Adrenal gland (tissue), 12 donors: ENCODE measurements around the gene NCMAP. TPM values are rescaled to one million over a fixed set of nuclear protein-coding genes. Genes with fewer than 3 reads are reported as not detected.
"Not testable (repeated sequence)": the region's sequence is repeated elsewhere in the genome, so short reads cannot be mapped to it uniquely, and the experiment has no call there.

ENCODE experiments used
- DNase-seq, 7 donors: peaks; one replicate each; pipeline ENCODE4 v3.0.0-alpha.2; 2019 to 2020
- H3K27ac ChIP-seq, 5 donors: fragments of 200-600 bp; sonication (generic) in 4 of 5; 1 replicate in 3 of 5; 2 replicates in 2 of 5; pipeline versions ENCODE4 v1.5.1 to v1.8.0; 2016 to 2020; ENCODE audit warnings: mild to moderate bottlenecking in 1 of 5
- H3K27me3 ChIP-seq: fragments of 200-600 bp; 2 replicates; pipeline ENCODE4 v1.8.0; 2021
- H3K36me3 ChIP-seq, 2 donors: fragments of 200-600 bp; replicated peaks in 1 of 2; 1 replicate in 1 of 2; 2 replicates in 1 of 2; pipeline versions ENCODE4 v1.5.1 to v1.8.0; 2018 to 2022
- H3K4me1 ChIP-seq, 2 donors: fragments of 200-600 bp; replicated peaks in 1 of 2; 1 replicate in 1 of 2; 2 replicates in 1 of 2; pipeline versions ENCODE4 v1.5.1 to v1.8.0; 2018 to 2021
- H3K4me3 ChIP-seq, 4 donors: fragments of 200-600 bp; sonication (generic) in 3 of 4; one replicate each; pipeline ENCODE4 v1.5.1; 2016 to 2018
- H3K9me3 ChIP-seq, 3 donors: fragments of 200-600 bp; sonication (generic) in 1 of 3; replicated peaks in 1 of 3; 1 replicate in 2 of 3; 2 replicates in 1 of 3; pipeline versions ENCODE4 v1.5.1 to v1.8.0; 2016 to 2021
- CTCF ChIP-seq, 6 experiments: fragments of 450-650 bp in 4 of 6; fragments of 200-600 bp in 2 of 6; sonication (generic) in 1 of 6; IDR thresholded peaks; 1 replicate in 5 of 6; 2 replicates in 1 of 6; pipeline versions ENCODE4 v1.5.1 to v1.8.0; 2016 to 2021; ENCODE audit warnings: antibody characterized with exemption in 6 of 6, mild to moderate bottlenecking in 2 of 6, moderate library complexity in 1 of 6
- POLR2A ChIP-seq, 2 donors: fragments of 450-650 bp; IDR thresholded peaks; one replicate each; pipeline ENCODE4 v1.6.1; 2017; ENCODE audit warnings: antibody characterized with exemption in 2 of 2, mild to moderate bottlenecking in 2 of 2, moderate library complexity in 1 of 2
- WGBS, 4 donors: extraction: QIAGEN DNeasy Blood & Tissue Kit in 2 of 4; methylation state at CpG; one replicate each; pipeline versions ENCODE4 v1.1.5 to v1.1.7; 2013 to 2017; 5-methylcytosine and 5-hydroxymethylcytosine counted together
- intact Hi-C, 2 donors: fragments of 100-400 bp; cut with DNase I; formaldehyde crosslinking; loops; one replicate each; pipeline versions ENCODE4 v1.14.1 to v1.15.0; 2022 to 2023
- polyA plus RNA-seq, 3 donors: library from polyadenylated mRNA; stranded (reverse); fragments of 200-250 nt in 2 of 3; fragments of 350-450 nt in 1 of 3; fragmentation: Illumina TruSeq in 1 of 3; extraction: RNeasy Lipid Tissue Mini Kit (QIAGEN cat#74804) in 1 of 3; gene quantifications; one replicate each; pipeline ENCODE4 v1.2.3, GENCODE V29; 2013 to 2014
- total RNA-seq, 9 donors: library from RNA; depleted of rRNA in 4 of 9; stranded (reverse); fragments of >200 nt in 4 of 9; fragments of 120-200 nt in 1 of 9; fragmentation: NEBNext Ultra II Directional in 1 of 9; extraction: Animal tissue kit (Norgen Biotek cat#: 25700) in 1 of 9; gene quantifications; one replicate each; pipeline versions ENCODE4 v1.1.0 to v1.2.4, GENCODE V29; 2013 to 2023
- donor health status: healthy with polysubstance abuse.
- donor health status: Bipolar disorder and iron deficiency.
- donor health status: DM: yes; HTN: yes; CAD: no.
- donor health status: DM: no; HTN: no; CAD: no.
- donor health status: DM: no; HTN: no; CAD: no.
- donor health status: DM: yes; HTN: yes; CAD: no.

Gene NCMAP
- total and polyA plus RNA-seq, 12 donors = under 0.01 to 0.27 (median 0.09) TPM; not detected in 7

GRCh38 chr1:24525606-24526005, 30.3 kb upstream of the NCMAP start:
- no peak for TF ChIP-seq POLR2A (IDR thresholded peaks at IDR 0.05)
- no peak for TF ChIP-seq CTCF (IDR thresholded peaks at IDR 0.05)

GRCh38 chr1:24526045-24526444, 29.8 kb upstream of the NCMAP start:
- 69 to 82% (median 79%) methylated on average over 7 of the region's 7 CpGs for WGBS, 4 donors
- intact Hi-C loops = no loop called here
- no peaks in the 10 kb centered on the region for H3K9me3 ChIP-seq
- no peaks in the 10 kb centered on the region for H3K27me3 ChIP-seq
- H3K4me3 ChIP-seq = no peak overlapping the region
- no peak overlapping the region for H3K27ac ChIP-seq
- no peak for DNase-seq
- H3K36me3 ChIP-seq = no peaks in the 10 kb centered on the region
- TF ChIP-seq POLR2A (IDR thresholded peaks at IDR 0.05) (no peak), CTCF (IDR thresholded peaks at IDR 0.05) (no peak)
- no peaks in the 10 kb centered on the region for H3K4me1 ChIP-seq

More at GRCh38 chr1:24525606-24526005, 30.3 kb upstream of the NCMAP start:
- DNase-seq = no peak
- H3K9me3 ChIP-seq = no peaks in the 10 kb centered on the region
- no peak overlapping the region for H3K4me3 ChIP-seq
- intact Hi-C loops = no loop called here
- H3K27ac ChIP-seq = no peak overlapping the region
- no peaks in the 10 kb centered on the region for H3K4me1 ChIP-seq
- no peaks in the 10 kb centered on the region for H3K36me3 ChIP-seq
- no peaks in the 10 kb centered on the region for H3K27me3 ChIP-seq
- WGBS, 4 donors = 73 to 85% (median 77%) methylated on average over 6 of the region's 6 CpGs

- H3K9me3 ChIP-seq = no peaks in the 10 kb centered on the region
- no peak overlapping the region for H3K4me3 ChIP-seq
- no peaks in the 10 kb centered on the region for H3K4me1 ChIP-seq
- no peaks in the 10 kb centered on the region for H3K36me3 ChIP-seq
- H3K27ac ChIP-seq = no peak overlapping the region
- intact Hi-C loops = no loop called here
- no peaks in the 10 kb centered on the region for H3K27me3 ChIP-seq
- peak in 4 of 6 experiments; percentile 25 to 48 (median 31) for TF ChIP-seq CTCF (IDR thresholded peaks at IDR 0.05)
- no peak for TF ChIP-seq POLR2A (IDR thresholded peaks at IDR 0.05)
- DNase-seq = peak in 1 of 7 donors; percentile 10
- WGBS, 4 donors = 72 to 78% (median 73%) methylated on average over 8 of the region's 8 CpGs
Observed at GRCh38 chr1:24526940-24527542, 28.8 kb upstream of the NCMAP start.

- intact Hi-C loops = no loop called here
- 90 to 96% (median 95%) methylated on average over 2 of the region's 2 CpGs for WGBS, 4 donors
- peaks cover 0 to 3% of the 10 kb centered on the region in 2 donors for H3K36me3 ChIP-seq
- no peaks in the 10 kb centered on the region for H3K27me3 ChIP-seq
- no peak for DNase-seq
- H3K4me3 ChIP-seq = no peak overlapping the region
- no peak overlapping the region for H3K27ac ChIP-seq
- H3K4me1 ChIP-seq = no peaks in the 10 kb centered on the region
- TF ChIP-seq CTCF (IDR thresholded peaks at IDR 0.05) (no peak), POLR2A (IDR thresholded peaks at IDR 0.05) (no peak)
- H3K9me3 ChIP-seq = no peaks in the 10 kb centered on the region
Observed at GRCh38 chr1:24528744-24529143, 27.1 kb upstream of the NCMAP start.

- DNase-seq, H3K27me3 ChIP-seq, H3K27ac ChIP-seq, intact Hi-C loops, H3K9me3 ChIP-seq, H3K36me3 ChIP-seq, H3K4me1 ChIP-seq, H3K4me3 ChIP-seq: not testable (repeated sequence)
- WGBS, 4 donors = 82 to 87% (median 84%) methylated on average over 7 of the region's 7 CpGs
Observed at GRCh38 chr1:24529292-24529691, 26.6 kb upstream of the NCMAP start.
